ENCODE results near the gene PTTG1.

Gene PTTG1

GRCh38 chr5:160475864-160476438 lies 54.3 kb downstream of the PTTG1 start:
- DNase-seq = no peak

GRCh38 chr5:160477266-160477970 lies 55.8 kb downstream of the PTTG1 start:
- DNase-seq = no peak

GRCh38 chr5:160478163-160478562 lies 56.5 kb downstream of the PTTG1 start:
- no peak for DNase-seq

Measured in DMS79 treated with DMSO at 0.1 percent for 48 hours (cell line).